B cell (primary cell): ENCODE data around the gene TCF3.

Source experiments
- EZH2 ChIP-seq: IDR thresholded peaks from 2 replicates; pipeline ENCODE4 v1.6.1; 2012; ENCODE audit warnings: borderline replicate concordance, low read depth, mild to moderate bottlenecking, moderate library complexity, low read length; ENCODE audit not compliant: insufficient read depth, poor library complexity, severe bottlenecking
- TF ChIP-seq, protein P1 (sequence below): fragments of 200-600 bp; IDR thresholded peaks from one replicate; pipeline ENCODE4 v1.8.0; 2022; ENCODE audit warnings: antibody characterized with exemption, mild to moderate bottlenecking

DNA sequence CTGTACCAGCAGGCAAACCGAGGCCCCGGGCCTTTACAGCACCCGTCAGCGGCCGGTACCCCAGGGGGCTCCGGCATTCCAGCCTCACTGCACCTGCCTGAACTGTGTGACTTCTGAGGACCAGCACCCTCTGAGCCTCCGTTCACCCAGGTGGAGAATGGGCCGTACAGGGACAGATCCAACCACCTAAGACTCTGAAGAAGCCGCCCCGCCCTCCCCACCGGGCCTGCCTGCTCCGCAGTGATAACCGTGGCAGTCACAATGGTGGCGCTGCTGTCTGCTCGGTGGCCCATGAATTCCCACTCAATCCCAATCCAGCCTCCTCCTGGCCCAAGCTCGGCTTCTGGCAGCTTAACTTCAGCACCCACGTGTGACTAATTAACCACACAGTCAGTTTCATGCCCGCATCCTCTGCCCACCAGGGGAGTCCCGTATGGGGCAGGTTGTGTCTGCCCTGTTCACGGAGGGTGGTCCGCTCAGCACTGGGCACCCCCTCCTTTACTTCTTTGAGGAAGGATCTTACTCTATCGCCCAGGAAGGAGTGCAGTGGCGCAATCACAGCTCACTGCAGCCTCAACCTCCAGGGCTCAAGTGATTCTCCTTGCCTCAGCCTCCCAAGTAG, 3.4 kb downstream of the TCF3 start:
- TF ChIP-seq, protein P1, sequence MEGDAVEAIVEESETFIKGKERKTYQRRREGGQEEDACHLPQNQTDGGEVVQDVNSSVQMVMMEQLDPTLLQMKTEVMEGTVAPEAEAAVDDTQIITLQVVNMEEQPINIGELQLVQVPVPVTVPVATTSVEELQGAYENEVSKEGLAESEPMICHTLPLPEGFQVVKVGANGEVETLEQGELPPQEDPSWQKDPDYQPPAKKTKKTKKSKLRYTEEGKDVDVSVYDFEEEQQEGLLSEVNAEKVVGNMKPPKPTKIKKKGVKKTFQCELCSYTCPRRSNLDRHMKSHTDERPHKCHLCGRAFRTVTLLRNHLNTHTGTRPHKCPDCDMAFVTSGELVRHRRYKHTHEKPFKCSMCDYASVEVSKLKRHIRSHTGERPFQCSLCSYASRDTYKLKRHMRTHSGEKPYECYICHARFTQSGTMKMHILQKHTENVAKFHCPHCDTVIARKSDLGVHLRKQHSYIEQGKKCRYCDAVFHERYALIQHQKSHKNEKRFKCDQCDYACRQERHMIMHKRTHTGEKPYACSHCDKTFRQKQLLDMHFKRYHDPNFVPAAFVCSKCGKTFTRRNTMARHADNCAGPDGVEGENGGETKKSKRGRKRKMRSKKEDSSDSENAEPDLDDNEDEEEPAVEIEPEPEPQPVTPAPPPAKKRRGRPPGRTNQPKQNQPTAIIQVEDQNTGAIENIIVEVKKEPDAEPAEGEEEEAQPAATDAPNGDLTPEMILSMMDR, result no peak
- no peak for TF ChIP-seq EZH2
